Hindlimb muscle (tissue), 1 donor: Measurements from ENCODE around the gene CDH24. TPM values are rescaled to one million over a fixed set of nuclear protein-coding genes. Genes with fewer than 3 reads are reported as not detected.
A peak's percentile ranks its signal among the peaks of the same experiment; 100 is the strongest.

ENCODE experiments used
- DNase-seq: peaks from one replicate; pipeline ENCODE4 v3.0.0-alpha.2; 2013
- polyA plus RNA-seq: library from polyadenylated mRNA; unstranded; fragments of 120-200 nt; gene quantifications from one replicate; pipeline ENCODE4 v1.2.1, GENCODE V29; 2013; ENCODE audit not compliant: insufficient read length

Gene CDH24
- polyA plus RNA-seq, 1 donor, result 4.0 TPM

DNA sequence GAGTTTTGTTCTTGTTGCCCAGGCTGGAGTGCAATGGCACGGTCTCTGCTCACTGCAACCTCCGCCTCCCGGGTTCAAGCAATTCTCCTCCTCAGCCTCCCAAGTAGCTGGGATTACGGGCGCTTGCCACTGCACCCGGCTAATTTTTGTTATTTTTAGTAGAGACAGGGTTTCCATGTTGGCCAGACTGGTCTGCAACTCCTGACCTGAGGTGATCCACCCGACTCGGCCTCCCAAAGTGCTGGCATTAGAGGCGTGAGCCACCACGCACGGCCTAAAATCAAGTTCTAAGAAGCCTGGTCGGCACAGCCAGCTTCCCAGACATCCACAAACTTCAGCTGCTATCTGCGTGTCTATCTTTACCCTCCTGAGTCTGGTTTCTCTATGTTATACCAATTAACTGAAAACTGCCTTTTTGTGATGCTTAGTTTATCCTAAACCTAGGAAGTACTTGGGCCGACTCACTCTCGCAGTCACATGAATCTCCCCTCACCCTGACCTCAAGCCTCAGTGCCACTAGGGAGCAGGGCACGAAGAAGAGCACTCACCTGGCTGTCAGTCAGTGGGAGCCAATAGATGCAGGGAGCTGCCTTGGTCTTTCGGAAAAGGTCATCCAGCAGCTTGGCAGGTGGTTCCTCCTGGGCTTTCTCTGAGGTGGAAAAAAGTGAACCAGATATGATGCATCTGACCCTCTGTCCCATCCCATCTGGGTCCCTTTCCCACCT, 3.4 kb upstream of the CDH24 start:
- no peak for DNase-seq

DNA sequence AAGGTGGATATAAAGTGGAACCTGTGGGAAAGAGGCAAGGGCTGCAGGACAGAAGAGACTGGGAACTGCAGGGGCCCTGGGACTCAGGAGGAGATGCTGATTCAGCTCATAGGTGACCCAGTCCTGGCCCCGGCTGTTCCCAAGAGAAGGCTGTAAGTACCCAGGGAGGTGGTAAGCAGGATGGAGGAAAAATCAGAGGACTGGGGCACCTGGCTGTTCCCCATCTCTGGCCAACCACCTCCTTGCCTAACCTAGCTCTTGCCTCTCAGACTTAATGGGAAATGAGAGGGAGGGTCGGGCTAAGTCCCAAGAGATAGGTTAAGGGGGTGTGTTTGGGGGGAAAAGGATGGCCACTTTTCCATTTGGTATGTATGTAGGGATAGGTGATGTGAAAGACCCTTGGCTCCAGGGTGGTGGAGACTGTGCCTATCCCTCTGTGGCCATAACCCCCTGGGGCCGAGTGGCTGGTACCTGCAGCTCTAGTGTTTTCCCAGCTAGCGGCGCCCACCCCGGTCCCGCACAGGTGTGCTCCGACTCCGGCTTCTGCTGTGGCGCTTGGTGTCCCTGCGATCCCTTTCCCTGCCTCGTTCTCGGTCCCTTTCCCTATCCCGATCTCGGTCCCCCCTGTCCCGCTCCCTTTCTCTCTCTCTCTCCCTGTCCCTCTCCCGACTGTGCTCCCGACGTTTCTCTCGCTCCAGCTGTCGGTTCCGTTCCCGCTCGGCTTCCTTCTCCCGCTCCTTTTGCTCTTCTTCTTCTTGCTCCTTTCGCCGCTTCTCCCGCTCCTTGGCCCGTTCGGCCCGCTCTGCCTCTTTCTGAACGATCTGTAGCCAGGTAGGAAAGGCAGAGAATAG, 1.6 kb upstream of the CDH24 start:
- DNase-seq, result no peak

- DNase-seq, result peak; percentile 88
Observed at GRCh38 chr14:23057757-23058653, 685 bp upstream of the CDH24 start.

- peak; percentile 46 for DNase-seq
Observed at GRCh38 chr14:23056145-23056955, 970 bp downstream of the CDH24 start.

- no peak for DNase-seq
Observed at GRCh38 chr14:23055621-23056144, 1.6 kb downstream of the CDH24 start.

DNA sequence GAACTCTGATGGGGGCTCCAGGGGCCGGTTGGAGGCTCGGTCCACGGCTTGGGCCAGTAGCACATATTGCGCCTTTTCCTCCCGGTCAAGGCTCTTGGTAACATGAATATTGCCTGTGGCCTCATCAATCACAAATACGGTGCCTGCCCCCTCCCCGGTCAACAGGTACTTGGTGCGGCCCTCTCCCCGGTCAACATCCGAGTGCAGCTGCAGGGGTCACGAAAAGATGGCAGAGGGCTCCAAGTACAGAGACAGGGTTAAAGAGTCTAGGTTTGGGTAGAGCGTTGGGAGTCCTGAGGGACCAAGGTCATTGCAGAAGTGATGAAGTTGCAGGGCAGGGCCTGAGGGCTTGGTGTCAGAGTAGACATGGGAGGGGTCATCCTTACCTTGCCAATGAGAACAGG, 2.2 kb downstream of the CDH24 start:
- DNase-seq, result no peak

DNA sequence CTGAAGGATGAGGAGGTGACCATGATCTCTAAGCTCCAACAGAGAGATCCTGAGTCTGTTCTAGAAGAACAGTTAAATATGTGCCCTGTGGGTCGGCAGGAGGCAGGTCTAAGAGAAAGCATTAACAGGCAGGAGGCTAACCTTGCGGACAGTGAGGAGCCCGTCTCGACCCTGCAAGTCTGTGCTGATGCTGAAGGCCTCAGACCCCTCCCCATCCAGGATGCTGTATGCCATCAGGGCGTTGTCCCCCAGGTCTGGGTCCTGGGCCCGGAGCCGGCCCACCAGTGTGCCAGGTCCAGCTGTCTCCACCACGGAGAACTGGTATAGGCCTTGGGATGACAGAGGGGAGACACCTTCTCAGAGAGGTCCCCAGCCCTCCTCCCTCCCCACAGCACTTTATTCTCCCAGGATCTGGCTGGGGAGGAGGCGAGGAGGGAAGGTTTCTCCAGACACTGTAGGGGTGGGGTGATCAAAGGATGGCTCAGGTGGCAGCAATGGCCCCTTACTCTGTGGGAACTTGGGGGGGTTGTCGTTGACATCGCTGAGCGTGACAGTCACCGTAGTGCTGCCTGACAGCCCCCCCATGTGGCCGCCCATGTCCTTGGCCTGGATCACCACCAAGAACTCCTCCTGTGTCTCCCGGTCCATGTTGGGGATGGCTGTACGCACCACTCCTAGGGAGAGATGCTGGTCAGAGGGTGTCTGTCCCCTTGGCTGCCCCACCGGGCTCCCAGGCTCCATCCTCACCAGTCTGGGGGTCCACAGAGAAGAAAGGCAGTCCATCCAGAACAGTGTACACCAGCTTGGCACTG, 3.1 kb downstream of the CDH24 start:
- no peak for DNase-seq

GRCh38 chr14:23053426-23053825, 3.9 kb downstream of the CDH24 start:
- DNase-seq, result no peak

- DNase-seq, result no peak
Observed at GRCh38 chr14:23052671-23053070, 4.6 kb downstream of the CDH24 start.

DNA sequence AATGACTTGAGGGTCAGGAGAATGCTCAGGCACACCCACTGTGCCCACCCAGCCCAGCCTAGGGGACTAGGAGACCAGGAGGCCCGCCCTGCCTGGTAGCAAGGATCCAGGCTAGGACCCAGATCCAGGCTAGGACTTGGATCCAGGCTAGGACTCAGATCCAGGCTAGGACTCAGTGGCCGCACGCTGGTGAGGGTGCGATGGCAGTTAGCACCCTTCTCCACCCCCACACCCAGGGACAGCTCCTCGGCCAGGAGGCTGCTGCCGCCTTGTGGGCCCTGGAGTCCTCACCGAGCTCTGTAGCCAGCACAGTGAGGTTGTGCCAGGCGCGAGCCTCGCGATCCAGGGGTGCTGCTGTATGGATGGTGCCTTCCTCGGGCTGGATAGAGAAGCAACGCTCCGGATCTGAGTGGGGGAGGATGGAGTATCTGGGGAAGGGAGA, 5.1 kb downstream of the CDH24 start:
- no peak for DNase-seq

- DNase-seq, result no peak
Observed at GRCh38 chr14:23051141-23052057, 5.9 kb downstream of the CDH24 start.

DNA sequence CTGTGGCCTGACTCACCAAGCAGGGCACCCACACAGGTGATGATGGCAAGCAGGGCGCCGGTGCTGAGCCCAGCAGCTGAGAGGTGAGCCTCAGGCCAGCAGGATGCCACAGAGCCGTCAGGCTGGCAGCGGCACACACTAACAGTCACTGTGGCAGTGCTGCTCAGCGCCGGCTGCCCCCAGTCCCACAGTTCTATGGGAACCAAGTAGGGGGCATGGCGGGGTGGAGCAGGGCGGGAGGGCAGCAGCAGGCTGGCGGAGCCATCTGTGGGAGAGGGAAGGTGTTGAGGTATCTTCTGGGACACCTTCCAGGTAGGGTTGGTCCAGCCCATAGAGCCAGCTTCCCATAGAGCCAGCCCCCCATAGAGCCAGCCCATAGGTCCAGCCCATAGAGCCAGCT, 8.3 kb downstream of the CDH24 start:
- DNase-seq, result no peak

- DNase-seq, result no peak
Observed at GRCh38 chr14:23047751-23048693, 9.3 kb downstream of the CDH24 start.

GRCh38 chr14:23047034-23047634, 10.2 kb downstream of the CDH24 start:
- no peak for DNase-seq

- DNase-seq, result no peak
Observed at GRCh38 chr14:23045419-23046357, 11.6 kb downstream of the CDH24 start.

GRCh38 chr14:23044840-23045239, 12.5 kb downstream of the CDH24 start:
- DNase-seq, result no peak

DNA sequence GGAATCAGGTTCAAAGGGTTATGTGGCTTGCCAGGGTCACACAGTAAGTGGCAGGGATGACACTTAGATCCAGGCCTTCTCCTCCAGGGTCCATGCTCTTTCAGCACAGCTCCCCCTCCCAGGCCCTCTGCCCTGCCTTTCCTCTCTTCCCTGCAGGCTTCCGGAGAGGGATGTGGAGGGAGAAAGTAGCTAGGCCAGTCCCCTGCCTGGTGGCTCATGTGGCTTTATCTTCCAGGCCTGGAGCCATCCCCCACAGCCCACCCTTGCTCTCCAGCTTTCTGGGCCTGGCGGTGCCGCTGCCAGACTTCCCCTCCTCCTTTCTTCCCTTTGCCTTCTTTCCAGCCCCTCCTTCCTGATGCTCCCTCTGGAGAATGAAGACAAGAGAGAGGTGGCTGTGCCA, 13.6 kb downstream of the CDH24 start:
- DNase-seq, result no peak
